Panc1 (cell line): ENCODE data around the gene SEC61B. TPM values are rescaled to one million over a fixed set of nuclear protein-coding genes. Genes with fewer than 3 reads are reported as not detected.

Source experiments
- ATAC-seq: fragments of 200-7000 bp; cut with Tn5 transposase; 2 replicates; pipeline ENCODE4 v1.9.1; 2020; ENCODE audit warnings: mild to moderate bottlenecking, moderate library complexity
- BruUV-seq: library from RNA; stranded (reverse); fragments of 400-500 nt; replicated peaks from 2 replicates; lab custom pipeline; 2021; lab: Mats Ljungman, UMichigan
- CTCF ChIA-PET: fragments of 300-600 bp; sonication (Branson Sonifier 250); formaldehyde crosslinking; loops from one replicate; lab custom pipeline; 2022; ENCODE audit warnings: antibody characterized with exemption; lab: Charles Lee
- POLR2A ChIA-PET: fragments of 300-600 bp; sonication (Branson Sonifier 250); formaldehyde crosslinking; loops from one replicate; lab custom pipeline; 2022; ENCODE audit warnings: antibody characterized with exemption; lab: Charles Lee
- DNase-seq: peaks from one replicate; pipeline ENCODE4 v3.0.0-alpha.2; 2010; ENCODE audit warnings: low read depth, low spot score
- H3K27ac ChIP-seq: 2 replicates; pipeline ENCODE4 v1.5.1; 2011; ENCODE audit warnings: mild to moderate bottlenecking, low read length, inconsistent platforms
- H3K27me3 ChIP-seq: fragments of 200-500 bp; sonication (Bioruptor generic); 2 replicates; pipeline ENCODE4 v1.6.0; 2014; ENCODE audit warnings: low read length, inconsistent platforms; ENCODE audit not compliant: control insufficient read depth, insufficient read depth
- H3K36me3 ChIP-seq: fragments of 200-500 bp; sonication (Bioruptor generic); 2 replicates; pipeline ENCODE4 v1.5.1; 2014; ENCODE audit warnings: inconsistent platforms, mild to moderate bottlenecking, low read length, moderate library complexity; ENCODE audit not compliant: control insufficient read depth, insufficient read depth
- H3K4me1 ChIP-seq: 2 replicates; pipeline ENCODE4 v1.5.1; 2011; ENCODE audit warnings: inconsistent platforms, mild to moderate bottlenecking, low read length, moderate library complexity; ENCODE audit not compliant: control insufficient read depth, insufficient read depth
- H3K4me3 ChIP-seq, 2 experiments: 2 replicates each; pipeline ENCODE4 v1.5.1; 2011 to 2012; ENCODE audit warnings: low read depth in 2 of 2, low read length in 2 of 2, mild to moderate bottlenecking in 2 of 2, inconsistent platforms in 1 of 2, moderate library complexity in 1 of 2
- H3K9me3 ChIP-seq: fragments of 200-500 bp; sonication (Bioruptor generic); 2 replicates; pipeline ENCODE4 v1.5.1; 2014; ENCODE audit warnings: low read depth, mild to moderate bottlenecking, inconsistent platforms, low read length, moderate library complexity; ENCODE audit not compliant: control insufficient read depth, insufficient read depth
- POLR2AphosphoS5 ChIP-seq: IDR thresholded peaks from 2 replicates; pipeline ENCODE4 v1.6.1; 2012; ENCODE audit warnings: mild to moderate bottlenecking, low read depth, low read length, moderate library complexity
- SIN3A ChIP-seq: IDR thresholded peaks from 2 replicates; pipeline ENCODE4 v1.6.1; 2012; ENCODE audit warnings: low read depth, mild to moderate bottlenecking, low read length, moderate library complexity, borderline replicate concordance; ENCODE audit not compliant: insufficient read depth
- TCF7L2 ChIP-seq: IDR thresholded peaks from 2 replicates; pipeline ENCODE4 v1.6.1; 2011; ENCODE audit warnings: mild to moderate bottlenecking, low read depth, low read length, inconsistent platforms
- in situ Hi-C: cut with HindIII; loops from 2 replicates; pipeline ENCODE4 v1.10.0; 2016; ENCODE audit warnings: low sequenced_read_pairs, low pct_unique_long_range_greater_than_20kb
- intact Hi-C: fragments of 100-400 bp; cut with micrococcal nuclease; formaldehyde crosslinking; loops from one replicate; pipeline ENCODE4 v1.10.0; 2022; ENCODE audit not compliant: unreplicated experiment
- total RNA-seq: library from RNA; stranded (reverse); gene quantifications from one replicate; pipeline ENCODE4 v1.2.1, GENCODE V29; 2021; ENCODE audit not compliant: unreplicated experiment
- TF ChIP-seq, protein P1 (sequence below), 2 experiments: IDR thresholded peaks; 2 replicates each; pipeline ENCODE4 v1.6.1; 2011 to 2012; ENCODE audit warnings: low read depth in 2 of 2, control low read depth in 1 of 2, low read length in 1 of 2, mild to moderate bottlenecking in 1 of 2, moderate library complexity in 1 of 2; ENCODE audit not compliant: insufficient read depth in 1 of 2
- TF ChIP-seq, protein P2 (sequence below): fragments of 450-650 bp; IDR thresholded peaks from 2 replicates; pipeline ENCODE4 v1.5.1; 2017; ENCODE audit warnings: mild to moderate bottlenecking

Gene SEC61B
- total RNA-seq, 1 experiment from 2014 or later = 90.4 TPM

DNA sequence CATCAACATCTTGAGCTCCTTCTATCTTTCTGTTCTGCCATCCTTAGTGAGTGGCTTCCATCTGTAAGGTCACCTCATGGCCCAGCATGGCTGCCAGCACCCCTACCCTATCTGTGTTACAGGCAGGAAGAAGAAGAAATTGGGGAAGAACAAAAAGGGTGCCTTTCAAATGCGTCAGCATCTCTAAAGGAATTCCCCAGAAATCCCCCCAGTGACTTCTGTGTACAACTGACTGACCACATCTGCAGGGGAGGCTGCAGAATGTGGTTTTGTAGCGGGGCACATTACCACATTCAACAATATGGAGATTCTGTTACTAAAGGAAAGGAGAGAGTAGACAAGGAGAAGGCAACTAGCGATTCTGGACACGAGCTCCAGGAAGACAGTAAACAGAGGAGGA, 40.5 kb upstream of the SEC61B start:
- Histone ChIP-seq H3K4me3 (no peak overlapping the region), H3K27me3 (no peaks in the 10 kb centered on the region), H3K4me1 (no peaks in the 10 kb centered on the region), H3K27ac (no peak overlapping the region), H3K36me3 (no peaks in the 10 kb centered on the region), H3K9me3 (no peaks in the 10 kb centered on the region)
- in situ Hi-C loops (no loop called here), intact Hi-C loops (loop anchor here (10.0 kb wide), 1 partner anchor 623 kb away; no protein-coding TSS in a partner anchor)
- BruUV-seq = no TSS peak
- ChIA-PET CTCF (no interaction called here), POLR2A (no interaction called here)
- TF ChIP-seq SIN3A (no peak), TCF7L2 (no peak), POLR2AphosphoS5 (no peak)
- TF ChIP-seq, protein P1, sequence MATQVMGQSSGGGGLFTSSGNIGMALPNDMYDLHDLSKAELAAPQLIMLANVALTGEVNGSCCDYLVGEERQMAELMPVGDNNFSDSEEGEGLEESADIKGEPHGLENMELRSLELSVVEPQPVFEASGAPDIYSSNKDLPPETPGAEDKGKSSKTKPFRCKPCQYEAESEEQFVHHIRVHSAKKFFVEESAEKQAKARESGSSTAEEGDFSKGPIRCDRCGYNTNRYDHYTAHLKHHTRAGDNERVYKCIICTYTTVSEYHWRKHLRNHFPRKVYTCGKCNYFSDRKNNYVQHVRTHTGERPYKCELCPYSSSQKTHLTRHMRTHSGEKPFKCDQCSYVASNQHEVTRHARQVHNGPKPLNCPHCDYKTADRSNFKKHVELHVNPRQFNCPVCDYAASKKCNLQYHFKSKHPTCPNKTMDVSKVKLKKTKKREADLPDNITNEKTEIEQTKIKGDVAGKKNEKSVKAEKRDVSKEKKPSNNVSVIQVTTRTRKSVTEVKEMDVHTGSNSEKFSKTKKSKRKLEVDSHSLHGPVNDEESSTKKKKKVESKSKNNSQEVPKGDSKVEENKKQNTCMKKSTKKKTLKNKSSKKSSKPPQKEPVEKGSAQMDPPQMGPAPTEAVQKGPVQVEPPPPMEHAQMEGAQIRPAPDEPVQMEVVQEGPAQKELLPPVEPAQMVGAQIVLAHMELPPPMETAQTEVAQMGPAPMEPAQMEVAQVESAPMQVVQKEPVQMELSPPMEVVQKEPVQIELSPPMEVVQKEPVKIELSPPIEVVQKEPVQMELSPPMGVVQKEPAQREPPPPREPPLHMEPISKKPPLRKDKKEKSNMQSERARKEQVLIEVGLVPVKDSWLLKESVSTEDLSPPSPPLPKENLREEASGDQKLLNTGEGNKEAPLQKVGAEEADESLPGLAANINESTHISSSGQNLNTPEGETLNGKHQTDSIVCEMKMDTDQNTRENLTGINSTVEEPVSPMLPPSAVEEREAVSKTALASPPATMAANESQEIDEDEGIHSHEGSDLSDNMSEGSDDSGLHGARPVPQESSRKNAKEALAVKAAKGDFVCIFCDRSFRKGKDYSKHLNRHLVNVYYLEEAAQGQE (IDR thresholded peaks at IDR 0.05; ENCODE audit: insufficient read depth in 1 of 2, low read depth in 2 of 2, low read length in 1 of 2) = no peak
- TF ChIP-seq, protein P2, sequence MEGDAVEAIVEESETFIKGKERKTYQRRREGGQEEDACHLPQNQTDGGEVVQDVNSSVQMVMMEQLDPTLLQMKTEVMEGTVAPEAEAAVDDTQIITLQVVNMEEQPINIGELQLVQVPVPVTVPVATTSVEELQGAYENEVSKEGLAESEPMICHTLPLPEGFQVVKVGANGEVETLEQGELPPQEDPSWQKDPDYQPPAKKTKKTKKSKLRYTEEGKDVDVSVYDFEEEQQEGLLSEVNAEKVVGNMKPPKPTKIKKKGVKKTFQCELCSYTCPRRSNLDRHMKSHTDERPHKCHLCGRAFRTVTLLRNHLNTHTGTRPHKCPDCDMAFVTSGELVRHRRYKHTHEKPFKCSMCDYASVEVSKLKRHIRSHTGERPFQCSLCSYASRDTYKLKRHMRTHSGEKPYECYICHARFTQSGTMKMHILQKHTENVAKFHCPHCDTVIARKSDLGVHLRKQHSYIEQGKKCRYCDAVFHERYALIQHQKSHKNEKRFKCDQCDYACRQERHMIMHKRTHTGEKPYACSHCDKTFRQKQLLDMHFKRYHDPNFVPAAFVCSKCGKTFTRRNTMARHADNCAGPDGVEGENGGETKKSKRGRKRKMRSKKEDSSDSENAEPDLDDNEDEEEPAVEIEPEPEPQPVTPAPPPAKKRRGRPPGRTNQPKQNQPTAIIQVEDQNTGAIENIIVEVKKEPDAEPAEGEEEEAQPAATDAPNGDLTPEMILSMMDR = no peak
- DNase-seq = no peak
- ATAC-seq = no peak

DNA sequence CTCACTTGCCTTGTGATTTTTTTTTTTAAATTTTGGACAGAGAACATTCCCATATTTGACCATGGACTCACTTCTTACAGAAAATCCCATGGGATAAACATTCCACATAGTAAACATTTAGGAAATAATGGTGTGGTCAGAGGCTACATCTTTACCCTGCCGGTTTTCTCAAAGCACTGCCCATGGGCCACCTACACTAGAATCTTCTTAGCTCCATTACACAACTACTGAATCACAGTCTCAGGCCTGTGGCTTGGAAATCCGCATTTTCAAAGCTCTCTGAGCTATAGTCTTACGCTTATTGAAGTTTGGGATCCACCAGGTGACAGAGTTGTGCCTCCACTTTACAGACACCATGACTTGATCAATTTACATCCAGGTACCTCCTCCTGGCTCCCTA, 39.7 kb upstream of the SEC61B start:
- ChIA-PET POLR2A (no interaction called here), CTCF (no interaction called here)
- no peak for DNase-seq
- no peak overlapping the region for H3K4me3 ChIP-seq
- TF ChIP-seq SIN3A (no peak), TCF7L2 (no peak), POLR2AphosphoS5 (no peak)
- TF ChIP-seq, protein P1 (IDR thresholded peaks at IDR 0.05; ENCODE audit: insufficient read depth in 1 of 2, low read depth in 2 of 2, low read length in 1 of 2) = no peak
- TF ChIP-seq, protein P2 = no peak
- no peak overlapping the region for H3K27ac ChIP-seq
- ATAC-seq = no peak
- no peaks in the 10 kb centered on the region for H3K9me3 ChIP-seq
- in situ Hi-C loops (no loop called here), intact Hi-C loops (loop anchor here (10.0 kb wide), 1 partner anchor 622 kb away; no protein-coding TSS in a partner anchor)
- BruUV-seq = no TSS peak
- no peaks in the 10 kb centered on the region for H3K4me1 ChIP-seq
- H3K27me3 ChIP-seq = peaks cover under 1% of the 10 kb centered on the region; the same call in 1 of the 2 replicates
- no peaks in the 10 kb centered on the region for H3K36me3 ChIP-seq
